K562 (cell line): ENCODE measurements around the gene GPAT3. TPM values are rescaled to one million over a fixed set of nuclear protein-coding genes. Genes with fewer than 3 reads are reported as not detected.

ENCODE experiments used
- AFF4 ChIP-seq: sonication (generic); formaldehyde crosslinking; IDR thresholded peaks from 2 replicates; pipeline ENCODE4 v1.8.0; 2023; ENCODE audit warnings: mild to moderate bottlenecking, missing genetic modification reagents
- BACH1 ChIP-seq: fragments of 200-800 bp; sonication (Bioruptor generic); IDR thresholded peaks from 2 replicates; pipeline ENCODE4 v1.6.1; 2016; ENCODE audit warnings: missing genetic modification characterization, missing compliant biosample characterization
- HDAC8 ChIP-seq: fragments of 450-650 bp; IDR thresholded peaks from 2 replicates; pipeline ENCODE4 v1.6.1; 2016; ENCODE audit warnings: mild to moderate bottlenecking, missing genetic modification characterization, moderate library complexity, missing compliant biosample characterization
- HSF4 ChIP-seq: fragments of 250-450 bp; sonication (Bioruptor Pico); IDR thresholded peaks from 2 replicates; pipeline ENCODE4 v2.1.2; 2022; ENCODE audit warnings: mild to moderate bottlenecking, moderate library complexity, borderline replicate concordance
- KLF16 ChIP-seq: IDR thresholded peaks from 2 replicates; pipeline ENCODE4 v1.6.1; 2016; ENCODE audit warnings: antibody characterized with exemption
- KLF6 ChIP-seq: fragments of 250-450 bp; sonication (Bioruptor Pico); IDR thresholded peaks from 2 replicates; pipeline ENCODE4 v1.4.0; 2020; ENCODE audit warnings: mild to moderate bottlenecking, moderate library complexity, borderline replicate concordance
- MTA3 ChIP-seq: fragments of 450-650 bp; formaldehyde crosslinking; IDR thresholded peaks from 2 replicates; pipeline ENCODE4 v1.6.1; 2017; ENCODE audit warnings: mild to moderate bottlenecking, borderline replicate concordance
- MYC ChIP-seq, 2 experiments: fragments of 250-450 bp in 1 of 2; sonication (Bioruptor Pico) in 1 of 2; IDR thresholded peaks; 2 replicates each; pipeline versions ENCODE4 v1.5.1 to v1.6.1; 2012 to 2021; ENCODE audit warnings: low read depth in 2 of 2, borderline replicate concordance in 1 of 2, improper control_type of control experiment in 1 of 2, low read length in 1 of 2, mild to moderate bottlenecking in 1 of 2, moderate library complexity in 1 of 2
- NCOA6 ChIP-seq: fragments of 450-650 bp; IDR thresholded peaks from 2 replicates; pipeline ENCODE4 v1.6.1; 2017; ENCODE audit warnings: mild to moderate bottlenecking
- OTX1 ChIP-seq: fragments of 450-650 bp; formaldehyde crosslinking; IDR thresholded peaks from 2 replicates; pipeline ENCODE4 v1.4.0; 2022; ENCODE audit warnings: mild to moderate bottlenecking
- PRDM10 ChIP-seq: fragments of 450-650 bp; IDR thresholded peaks from 2 replicates; pipeline ENCODE4 v1.6.1; 2018; ENCODE audit not compliant: partially characterized antibody
- RFX1 ChIP-seq: fragments of 450-650 bp; IDR thresholded peaks from 2 replicates; pipeline ENCODE4 v1.6.1; 2016; ENCODE audit warnings: mild to moderate bottlenecking, moderate library complexity
- RHOXF2B ChIP-seq: fragments of 250-450 bp; sonication (Bioruptor Pico); conservative IDR thresholded peaks from 2 replicates; pipeline ENCODE4 v1.5.1; 2021
- SIRT6 ChIP-seq: IDR thresholded peaks from one replicate; pipeline ENCODE4 v1.6.1; 2012; ENCODE audit warnings: low read depth, mild to moderate bottlenecking, control low read depth, inconsistent platforms, low read length, moderate library complexity
- SREBF2 ChIP-seq: sonication (generic); formaldehyde crosslinking; IDR thresholded peaks from 2 replicates; pipeline ENCODE4 v1.4.0; 2020; ENCODE audit warnings: mild to moderate bottlenecking, missing genetic modification reagents
- YY1 ChIP-seq, 3 experiments: IDR thresholded peaks; 2 replicates each; pipeline ENCODE4 v1.6.1; 2011; ENCODE audit warnings: low read length in 2 of 3, mild to moderate bottlenecking in 2 of 3, moderate library complexity in 2 of 3, borderline replicate concordance in 1 of 3, control low read depth in 1 of 3, low read depth in 1 of 3; ENCODE audit not compliant: insufficient read depth in 3 of 3, insufficient replicate concordance in 2 of 3, control insufficient read depth in 1 of 3, insufficient read length in 1 of 3; ENCODE audit errors: extremely low read depth in 1 of 3
- ZFP91 ChIP-seq: sonication (generic); formaldehyde crosslinking; IDR thresholded peaks from 2 replicates; pipeline ENCODE4 v1.8.0; 2022; ENCODE audit warnings: mild to moderate bottlenecking, missing genetic modification reagents
- ZNF3 ChIP-seq: fragments of 250-450 bp; sonication (Bioruptor Pico); IDR thresholded peaks from 2 replicates; pipeline ENCODE4 v1.5.0; 2021; ENCODE audit warnings: mild to moderate bottlenecking, moderate library complexity
- ZNF316 ChIP-seq: fragments of 450-650 bp; IDR thresholded peaks from 2 replicates; pipeline ENCODE4 v1.6.1; 2016
- ZNF445 ChIP-seq: fragments of 250-450 bp; sonication (Bioruptor Pico); IDR thresholded peaks from 2 replicates; pipeline ENCODE4 v1.4.0; 2020; ENCODE audit warnings: low read depth, mild to moderate bottlenecking, moderate library complexity
- ZNF586 ChIP-seq: fragments of 450-650 bp; formaldehyde crosslinking; conservative IDR thresholded peaks from 2 replicates; pipeline ENCODE4 v1.4.0; 2020; ENCODE audit warnings: mild to moderate bottlenecking, moderate library complexity
- polyA plus RNA-seq, 8 experiments: library from polyadenylated mRNA; depleted of rRNA in 4 of 8; stranded (reverse) in 5 of 8; unstranded in 3 of 8; fragments of >200 nt; fragmentation: Nextera tagmentation in 2 of 8; fragmentation: Illumina TruSeq in 1 of 8; extraction: Ambion mirVana in 2 of 8; extraction: Trizol in 1 of 8; gene quantifications; 2 replicates each; pipeline versions ENCODE4 v1.2.1 to v1.2.3, GENCODE V29; 2011 to 2014; ENCODE audit warnings: inconsistent platforms in 1 of 8, missing spikeins in 1 of 8
- total RNA-seq, 7 experiments: library from RNA; depleted of rRNA in 6 of 7; stranded (reverse); fragments of >200 nt in 6 of 7; fragmentation: Illumina TruSeq in 2 of 7; extraction: Trizol in 2 of 7; gene quantifications; 2 replicates each; pipeline versions ENCODE4 v1.2.1 to v1.2.3, GENCODE V29; 2011 to 2021; ENCODE audit warnings: low replicate concordance in 1 of 7

Gene GPAT3
- total and polyA plus RNA-seq, 9 of the 15 experiments (the other 6 are each of a cell fraction or from before 2014, with no cell fraction given), result 4.1 to 16.1 (median 13.1) TPM

GRCh38 chr4:83599183-83599582 lies 63.3 kb downstream of the GPAT3 start (continued):
- TF ChIP-seq ZFP91 (CRISPR knock-in tag), result no peak
- TF ChIP-seq SREBF2 (CRISPR knock-in tag), result no peak
- TF ChIP-seq PRDM10, result no peak
- no peak for TF ChIP-seq HDAC8 (tag)
- TF ChIP-seq ZNF445 (CRISPR knock-in tag), result no peak
- no peak for TF ChIP-seq AFF4 (CRISPR knock-in tag)
- no peak for TF ChIP-seq OTX1 (CRISPR knock-in tag)
- no peak for TF ChIP-seq BACH1 (tag)
- TF ChIP-seq ZNF3, result no peak
- peak in 1 of 3 experiments; percentile 86 for TF ChIP-seq YY1 (IDR thresholded peaks at IDR 0.05; ENCODE audit: borderline replicate concordance in 1 of 3, control insufficient read depth in 1 of 3, extremely low read depth in 1 of 3, insufficient read depth in 3 of 3, insufficient read length in 1 of 3, insufficient replicate concordance in 2 of 3, low read depth in 1 of 3, low read length in 2 of 3)
- no peak for TF ChIP-seq KLF6 (CRISPR knock-in tag)
- no peak for TF ChIP-seq ZNF586 (CRISPR knock-in tag)
- TF ChIP-seq MYC (IDR thresholded peaks at IDR 0.05; ENCODE audit: low read depth, low read length), result no peak
- no peak for TF ChIP-seq MYC (CRISPR knock-in tag; IDR thresholded peaks at IDR 0.05; ENCODE audit: borderline replicate concordance, low read depth)
- TF ChIP-seq RFX1, result no peak
- TF ChIP-seq MTA3, result no peak
- no peak for TF ChIP-seq ZNF316
- no peak for TF ChIP-seq RHOXF2B (CRISPR knock-in tag)
- TF ChIP-seq KLF16, result no peak
- no peak for TF ChIP-seq SIRT6
- TF ChIP-seq HSF4 (CRISPR knock-in tag), result no peak
- no peak for TF ChIP-seq NCOA6
